NCI-H460 (cell line): ENCODE results near the gene ZMAT5. TPM values are rescaled to one million over a fixed set of nuclear protein-coding genes. Genes with fewer than 3 reads are reported as not detected.

Source experiments
- DNase-seq: peaks from one replicate; pipeline ENCODE4 v3.0.0-alpha.2; 2016; ENCODE audit warnings: low read depth; ENCODE audit errors: extremely low read depth
- polyA plus RNA-seq: library from polyadenylated mRNA; depleted of rRNA; stranded (reverse); fragments of >200 nt; gene quantifications from 2 replicates; pipeline ENCODE4 v1.2.3, GENCODE V29; 2014; cell fraction: nucleus; rRNA removed
- total RNA-seq: library from RNA; depleted of rRNA; stranded (reverse); fragments of >200 nt; shearing (Covaris generic); gene quantifications from 2 replicates; pipeline ENCODE4 v1.2.3, GENCODE V29; 2014; rRNA removed

The ZMAT5 gene
- 13.2 and 14.3 TPM in 2 replicates for total RNA-seq
- 10.3 and 13.7 TPM in 2 replicates for polyA plus RNA-seq

GRCh38 chr22:29766632-29767170 is at the start of gene ZMAT5:
Gene ZMAT5 (minus strand): TSS chr22:29767007. CDS start chr22:29748544, 18,463 bp downstream.
- DNase-seq, result peak; percentile 94

GRCh38 chr22:29816539-29816938 is 49.7 kb upstream of the ZMAT5 start:
- no peak for DNase-seq

- DNase-seq, result no peak
Observed at GRCh38 chr22:29816128-29816527, 49.3 kb upstream of the ZMAT5 start.

GRCh38 chr22:29815580-29815979 is 48.8 kb upstream of the ZMAT5 start:
- no peak for DNase-seq

GRCh38 chr22:29814003-29814402 is 47.2 kb upstream of the ZMAT5 start:
- no peak for DNase-seq

- no peak for DNase-seq
Observed at GRCh38 chr22:29813563-29813962, 46.8 kb upstream of the ZMAT5 start.

- DNase-seq, result no peak
Observed at GRCh38 chr22:29813126-29813525, 46.3 kb upstream of the ZMAT5 start.

- DNase-seq, result no peak
Observed at GRCh38 chr22:29811377-29811776, 44.6 kb upstream of the ZMAT5 start.

- no peak for DNase-seq
Observed at GRCh38 chr22:29810216-29810615, 43.4 kb upstream of the ZMAT5 start.

GRCh38 chr22:29806196-29806595 is 39.4 kb upstream of the ZMAT5 start:
- no peak for DNase-seq

- no peak for DNase-seq
Observed at GRCh38 chr22:29804985-29805384, 38.2 kb upstream of the ZMAT5 start.

- DNase-seq, result no peak
Observed at GRCh38 chr22:29803190-29803589, 36.4 kb upstream of the ZMAT5 start.

- DNase-seq, result no peak
Observed at GRCh38 chr22:29801796-29802195, 35.0 kb upstream of the ZMAT5 start.

- DNase-seq, result no peak
Observed at GRCh38 chr22:29801153-29801552, 34.3 kb upstream of the ZMAT5 start.

- peak; percentile 86 for DNase-seq
Observed at GRCh38 chr22:29799217-29799680, 32.4 kb upstream of the ZMAT5 start.

- DNase-seq, result no peak
Observed at GRCh38 chr22:29798801-29799200, 32.0 kb upstream of the ZMAT5 start.

- no peak for DNase-seq
Observed at GRCh38 chr22:29798318-29798717, 31.5 kb upstream of the ZMAT5 start.

- no peak for DNase-seq
Observed at GRCh38 chr22:29797351-29797750, 30.5 kb upstream of the ZMAT5 start.

- no peak for DNase-seq
Observed at GRCh38 chr22:29795663-29796062, 28.9 kb upstream of the ZMAT5 start.

GRCh38 chr22:29793396-29793795 is 26.6 kb upstream of the ZMAT5 start:
- DNase-seq, result no peak

- no peak for DNase-seq
Observed at GRCh38 chr22:29790061-29790460, 23.3 kb upstream of the ZMAT5 start.

- DNase-seq, result no peak
Observed at GRCh38 chr22:29788339-29789279, 21.8 kb upstream of the ZMAT5 start.
